HG03025 (cell line): ENCODE data around the gene EIPR1.
"Not testable (repeated sequence)": the region's sequence is repeated elsewhere in the genome, so short reads cannot be mapped to it uniquely, and the experiment has no call there.

Source experiments
- ATAC-seq: cut with Tn5 transposase; IDR thresholded peaks from one replicate; pipeline ENCODE4 v1.9.1; 2021; ENCODE audit warnings: mild to moderate bottlenecking, moderate library complexity; ENCODE audit not compliant: unreplicated experiment, low FRiP score

EIPR1 gene

GRCh38 chr2:3404349-3404894, 26.8 kb upstream of the EIPR1 start:
- ATAC-seq: no peak

DNA sequence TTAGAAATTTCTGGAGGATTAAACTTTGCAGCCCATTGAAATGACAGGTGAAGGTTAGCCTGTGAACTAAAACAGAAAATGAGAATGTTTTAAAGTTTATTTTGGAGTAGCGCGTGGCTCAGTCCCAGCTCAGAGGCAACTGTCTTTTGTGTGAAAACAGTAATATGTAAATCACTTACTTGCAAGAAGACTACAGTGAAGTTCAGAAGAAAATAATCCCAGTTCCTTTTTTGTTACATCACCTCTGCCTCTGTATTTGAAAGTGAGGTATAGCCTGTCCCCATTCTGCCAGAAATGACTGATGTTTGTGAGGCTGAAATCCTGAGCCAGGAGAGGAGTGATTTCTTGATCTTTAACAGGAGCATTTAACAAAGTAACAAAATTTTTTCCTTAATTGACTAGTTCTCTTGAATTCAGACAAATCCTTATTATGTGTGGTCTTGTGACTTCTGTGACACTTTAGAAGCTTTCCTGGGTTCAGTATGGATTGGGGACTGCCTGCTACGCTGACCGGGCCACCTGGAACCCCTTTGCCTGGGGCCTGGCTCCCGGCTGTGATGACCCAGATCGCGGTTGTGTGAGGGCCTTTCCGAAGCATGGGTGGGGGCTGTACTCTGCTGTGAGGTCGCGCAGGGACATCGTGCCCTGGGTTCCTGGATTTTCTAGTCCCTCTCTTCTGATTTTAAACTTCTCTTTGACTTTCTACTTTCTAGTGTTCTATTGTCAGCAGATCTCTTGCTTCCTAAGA, 26.1 kb upstream of the EIPR1 start:
- ATAC-seq: peak; percentile 99

GRCh38 chr2:3399829-3400228, 22.2 kb upstream of the EIPR1 start:
- no peak for ATAC-seq

DNA sequence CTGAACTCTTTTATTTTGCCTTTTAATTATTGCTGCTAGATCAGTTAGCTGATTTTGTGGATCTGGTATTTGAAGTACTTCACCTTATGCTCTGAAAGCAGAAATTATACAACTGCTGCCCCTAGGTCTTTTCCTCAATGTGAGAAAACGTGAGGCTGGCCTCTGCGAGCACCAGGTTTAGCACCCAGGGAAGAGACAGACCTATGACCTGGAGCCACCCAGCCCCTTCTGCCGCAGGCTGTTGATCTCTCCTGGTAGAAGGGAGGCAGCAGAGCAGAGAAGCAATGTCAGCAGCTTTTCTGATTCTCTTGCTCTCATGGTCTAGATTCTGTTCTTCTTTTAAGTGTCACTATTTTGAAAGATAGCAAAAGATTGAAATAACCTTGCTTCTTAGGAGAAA, 21.8 kb upstream of the EIPR1 start:
- ATAC-seq: no peak

- ATAC-seq: no peak
Observed at GRCh38 chr2:3398857-3399256, 21.2 kb upstream of the EIPR1 start.

- ATAC-seq: no peak
Observed at GRCh38 chr2:3396920-3397559, 19.4 kb upstream of the EIPR1 start.

DNA sequence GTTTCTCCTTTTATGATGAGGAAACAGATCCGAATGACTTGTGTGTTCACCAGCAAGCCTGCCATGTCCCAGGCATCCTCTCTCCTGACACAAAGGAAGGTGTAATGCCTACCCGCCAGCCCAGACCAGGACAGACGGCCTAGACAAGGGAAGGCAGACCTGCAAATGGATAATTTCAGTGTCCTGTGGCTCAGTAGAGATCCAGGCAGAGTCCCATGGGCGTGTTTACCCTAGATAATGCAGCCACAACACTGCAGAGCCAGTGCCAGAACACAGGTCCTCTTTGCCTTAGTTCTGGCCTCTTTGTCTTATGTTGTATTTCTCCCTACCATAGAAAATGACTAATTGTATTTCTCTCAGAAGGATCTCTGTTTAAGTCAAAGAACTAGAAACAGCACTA, 14.6 kb upstream of the EIPR1 start:
- ATAC-seq: no peak

DNA sequence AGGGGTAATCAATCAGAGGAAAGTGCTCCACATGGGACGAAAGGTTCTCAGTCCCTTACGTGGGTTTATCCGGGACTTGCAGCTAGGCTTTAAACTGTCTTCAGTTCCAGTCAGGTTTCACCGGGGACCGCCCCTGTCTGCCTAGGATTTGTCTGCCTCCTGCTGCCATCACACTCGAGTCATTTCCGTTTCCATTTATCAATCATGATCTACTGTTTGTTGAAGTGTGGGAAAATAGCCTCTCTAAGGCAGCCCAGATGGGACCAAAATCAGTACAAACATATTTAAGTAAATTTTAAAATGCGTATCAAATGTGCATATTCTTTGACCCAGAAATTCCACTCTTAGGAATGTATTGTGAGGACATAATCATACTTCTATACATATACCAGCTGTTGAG, 12.4 kb upstream of the EIPR1 start:
- no peak for ATAC-seq

DNA sequence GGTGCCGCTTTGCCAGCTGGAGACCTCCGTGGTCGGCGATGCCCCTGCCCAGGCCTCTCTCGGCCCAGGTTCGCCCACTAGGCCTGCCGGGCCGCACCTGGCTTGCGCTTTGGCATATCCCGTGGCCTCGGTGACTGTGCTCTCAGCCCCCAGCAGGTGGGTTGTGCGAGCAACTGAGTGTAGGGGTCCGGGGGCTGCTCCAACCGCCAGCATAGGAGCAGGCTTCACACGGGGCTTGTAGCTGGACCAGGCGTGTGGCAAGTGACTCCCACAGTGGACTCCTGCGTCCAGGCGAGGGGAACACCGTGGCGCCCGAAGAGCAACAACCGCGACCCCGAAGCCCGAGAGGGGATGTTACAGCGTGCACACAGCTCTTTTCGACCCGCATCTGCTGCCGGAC, 11.6 kb upstream of the EIPR1 start:
- ATAC-seq: no peak

DNA sequence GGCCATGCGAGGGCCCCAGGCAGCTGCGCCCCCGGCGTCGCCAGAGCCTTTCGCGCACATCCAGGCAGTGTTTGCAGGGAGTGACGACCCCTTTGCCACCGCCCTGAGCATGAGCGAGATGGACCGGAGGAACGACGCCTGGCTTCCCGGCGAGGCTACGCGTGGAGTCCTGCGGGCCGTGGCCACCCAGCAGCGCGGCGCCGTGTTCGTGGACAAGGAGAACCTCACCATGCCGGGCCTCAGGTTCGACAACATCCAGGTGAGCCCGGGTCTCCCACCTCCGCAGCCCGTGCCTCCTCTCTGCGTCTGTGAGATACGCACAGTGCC, 10.8 kb upstream of the EIPR1 start:
- ATAC-seq: no peak

DNA sequence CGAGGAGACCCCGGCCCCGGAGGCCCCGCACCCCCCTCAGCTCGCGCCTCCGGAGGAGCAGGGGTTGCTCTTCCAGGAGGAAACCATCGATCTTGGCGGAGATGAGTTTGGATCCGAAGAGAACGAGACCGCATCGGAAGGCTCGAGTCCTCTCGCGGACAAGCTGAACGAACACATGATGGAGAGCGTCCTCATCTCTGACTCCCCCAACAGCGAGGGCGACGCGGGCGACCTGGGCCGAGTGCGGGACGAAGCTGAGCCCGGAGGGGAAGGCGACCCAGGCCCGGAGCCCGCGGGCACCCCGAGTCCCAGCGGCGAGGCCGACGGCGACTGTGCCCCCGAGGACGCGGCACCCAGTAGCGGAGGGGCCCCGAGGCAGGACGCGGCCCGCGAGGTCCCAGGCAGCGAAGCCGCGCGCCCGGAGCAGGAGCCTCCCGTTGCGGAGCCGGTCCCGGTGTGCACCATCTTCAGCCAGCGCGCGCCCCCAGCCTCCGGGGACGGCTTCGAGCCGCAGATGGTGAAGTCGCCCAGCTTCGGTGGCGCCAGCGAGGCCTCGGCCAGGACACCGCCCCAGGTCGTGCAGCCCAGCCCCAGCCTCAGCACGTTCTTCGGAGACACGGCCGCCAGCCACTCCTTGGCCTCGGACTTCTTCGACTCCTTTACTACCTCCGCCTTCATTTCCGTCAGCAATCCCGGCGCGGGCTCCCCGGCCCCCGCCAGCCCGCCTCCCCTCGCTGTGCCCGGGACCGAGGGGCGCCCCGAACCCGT, 10.2 kb upstream of the EIPR1 start:
- no peak for ATAC-seq

DNA sequence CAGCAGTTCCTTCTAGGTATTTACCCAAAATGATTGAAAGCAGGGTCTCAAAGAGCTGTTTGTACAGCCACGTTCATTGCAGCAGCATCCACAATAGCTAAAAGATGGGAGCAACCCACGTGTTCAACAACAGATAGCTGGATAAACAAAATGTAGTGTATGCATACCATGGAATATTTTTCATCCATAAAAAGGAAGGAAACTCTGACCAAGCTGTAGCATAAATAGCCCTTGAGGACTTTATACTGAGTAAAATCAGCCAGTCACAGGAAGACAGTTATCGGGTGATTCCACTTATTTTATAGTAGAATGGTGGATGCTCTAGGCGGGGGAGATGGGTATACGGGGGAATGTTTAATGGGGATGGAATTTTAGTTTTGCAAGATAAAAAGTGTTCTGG, 9.4 kb upstream of the EIPR1 start:
- no peak for ATAC-seq

- no peak for ATAC-seq
Observed at GRCh38 chr2:3386448-3386958, 8.9 kb upstream of the EIPR1 start.

DNA sequence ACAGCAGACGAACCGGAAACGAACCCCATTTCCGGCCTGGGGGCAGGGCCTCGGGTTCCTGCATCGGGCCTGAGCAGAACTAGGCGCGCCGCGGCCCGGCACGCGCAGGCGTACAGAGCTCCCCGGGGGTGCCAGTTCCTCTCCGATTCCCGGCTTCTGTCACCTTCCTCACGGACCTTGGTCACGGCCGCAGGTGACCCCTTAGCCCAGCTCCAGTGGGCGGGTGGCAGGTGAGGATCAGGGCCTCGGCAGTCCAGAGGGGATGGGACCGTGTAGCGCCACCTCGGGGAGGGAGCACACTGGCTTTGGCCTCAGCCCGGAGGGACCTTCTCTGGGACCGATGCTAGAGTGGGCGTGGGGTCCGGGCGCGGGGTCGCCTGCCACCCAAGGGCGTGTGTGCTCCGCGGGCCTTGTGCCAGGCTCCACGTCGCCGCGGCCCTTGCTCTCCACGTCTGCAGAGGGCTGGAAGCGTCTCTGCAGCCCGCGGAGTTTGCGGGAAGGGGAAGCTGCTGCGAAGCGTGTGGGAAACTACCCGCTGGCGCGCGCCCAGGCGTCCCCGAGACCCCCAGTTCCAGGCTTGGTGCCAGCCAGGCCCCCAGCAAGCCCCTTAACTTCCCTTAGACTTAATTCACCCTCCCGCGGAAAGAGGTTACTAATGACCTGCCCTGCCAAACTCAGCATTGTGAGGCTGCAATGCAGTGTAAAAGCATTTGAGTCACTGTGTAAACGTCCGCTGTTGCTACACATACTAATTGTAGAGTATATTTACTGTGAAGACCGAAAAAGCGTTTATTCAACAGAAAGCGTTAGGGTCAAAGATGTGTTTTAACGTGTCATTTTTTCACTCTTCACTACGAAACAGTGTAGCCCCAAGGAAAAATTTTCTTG, 2.3 kb upstream of the EIPR1 start, which contains the start of gene TRAPPC12:
Gene TRAPPC12, plus strand, starts transcription at position 48 of the 888 bp plus-strand sequence. CDS start 7,930 bp downstream, outside the sequence.
- peak; percentile 71 for ATAC-seq

DNA sequence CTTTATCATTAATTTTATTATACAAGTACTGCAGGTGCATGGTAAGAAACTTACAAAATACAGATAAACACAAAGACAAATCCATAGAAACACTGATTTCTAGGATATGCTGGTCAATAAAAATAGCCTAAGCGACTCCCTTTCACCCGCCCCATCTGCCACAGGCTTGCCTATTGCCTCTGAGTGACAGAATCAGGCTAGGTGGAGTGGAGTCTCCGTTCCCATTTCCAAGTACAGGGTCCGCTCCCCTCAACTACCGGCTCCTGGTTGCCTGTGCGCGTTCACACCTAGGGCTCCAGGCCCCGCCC, 1.7 kb upstream of the EIPR1 start:
- ATAC-seq: no peak

DNA sequence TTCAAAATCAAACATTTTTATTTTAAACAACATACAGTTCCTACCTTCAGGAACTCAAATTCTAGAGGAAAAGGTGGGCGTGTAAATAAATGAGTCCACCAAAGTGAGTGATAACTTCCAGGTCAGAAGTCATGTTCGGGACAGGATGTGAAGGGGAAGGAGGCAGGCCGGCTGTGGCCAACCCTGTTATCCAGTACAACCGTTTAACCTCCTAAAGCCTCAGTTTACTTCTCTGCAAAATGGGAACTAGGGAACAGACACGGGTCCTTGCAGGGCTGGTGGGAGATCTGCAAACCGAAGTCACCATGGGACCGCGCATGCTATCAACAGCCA, 373 bp downstream of the EIPR1 start:
- peak; percentile 13 for ATAC-seq

GRCh38 chr2:3376821-3377220, 797 bp downstream of the EIPR1 start:
- ATAC-seq: no peak

DNA sequence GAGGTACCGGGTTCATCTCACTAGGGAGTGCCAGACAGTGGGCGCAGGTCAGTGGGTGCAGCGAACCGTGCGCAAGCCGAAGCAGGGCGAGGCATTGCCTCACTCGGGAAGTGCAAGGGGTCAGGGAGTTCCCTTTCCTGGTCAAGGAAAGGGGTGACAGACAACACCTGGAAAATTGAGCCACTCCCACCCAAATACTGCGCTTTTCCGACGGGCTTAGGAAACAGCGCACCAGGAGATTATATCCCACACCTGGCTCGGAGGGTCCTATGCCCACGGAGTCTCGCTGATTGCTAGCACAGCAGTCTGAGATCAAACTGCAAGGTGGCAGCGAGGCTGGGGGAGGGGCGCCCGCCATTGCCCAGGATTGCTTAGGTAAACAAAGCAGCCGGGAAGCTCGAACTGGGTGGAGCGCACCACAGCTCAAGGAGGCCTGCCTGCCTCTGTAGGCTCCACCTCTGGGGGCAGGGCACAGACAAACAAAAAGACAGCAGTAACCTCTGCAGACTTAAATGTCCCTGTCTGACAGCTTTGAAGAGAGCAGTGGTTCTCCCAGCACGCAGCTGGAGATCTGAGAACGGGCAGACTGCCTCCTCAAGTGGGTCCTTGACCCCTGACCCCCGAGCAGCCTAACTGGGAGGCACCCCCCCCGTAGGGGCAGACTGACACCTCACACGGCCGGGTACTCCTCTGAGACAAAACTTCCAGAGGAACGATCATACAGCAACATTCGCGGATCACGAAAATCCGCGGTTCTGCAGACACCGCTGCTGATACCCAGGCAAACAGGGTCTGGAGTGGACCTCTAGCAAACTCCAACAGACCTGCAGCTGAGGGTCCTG, 8.1 kb downstream of the EIPR1 start:
- not testable (repeated sequence) for ATAC-seq

DNA sequence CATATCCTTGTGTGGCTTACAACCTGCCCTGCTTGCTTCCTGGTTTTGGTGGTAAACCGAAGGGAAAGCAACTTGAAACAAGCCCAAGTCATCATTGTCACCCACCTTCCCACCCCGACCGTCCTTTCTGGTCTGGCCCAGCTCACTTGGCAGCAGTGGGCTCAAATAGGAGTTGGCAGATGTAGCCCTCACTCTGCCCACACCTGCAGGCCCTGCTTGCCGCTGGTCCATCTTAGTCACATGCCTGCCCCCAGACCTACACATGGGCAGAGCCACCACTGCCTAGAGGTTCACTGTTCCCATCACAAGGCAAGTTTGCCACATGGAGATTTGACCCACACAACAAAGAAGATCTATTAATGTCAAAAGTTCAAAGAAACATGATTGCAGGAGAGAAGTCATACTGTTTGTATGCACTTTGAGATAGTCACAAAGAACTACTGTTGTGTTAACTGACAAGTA, 9.3 kb downstream of the EIPR1 start:
- ATAC-seq: no peak
